Stimulated activated CD4-positive, alpha-beta T cell treated with anti-CD3 and anti-CD28 coated beads, Interleukin-12 subunit alpha, Interleukin-12 subunit beta, amount 100 ng/mL, for 24 hours (primary cell): ENCODE measurements around the gene CLIP2.
"Not testable (repeated sequence)": the region's sequence is repeated elsewhere in the genome, so short reads cannot be mapped to it uniquely, and the experiment has no call there.

Experiments
- DNase-seq, 2 experiments: peaks; one replicate each; pipeline ENCODE4 v3.0.0-alpha.2; 2020; ENCODE audit warnings: low read depth in 2 of 2

Gene CLIP2

GRCh38 chr7:74403521-74404387 lies 114.5 kb downstream of the CLIP2 start:
- DNase-seq: no peak

GRCh38 chr7:74404388-74404700 lies 115.1 kb downstream of the CLIP2 start:
- no peak for DNase-seq

- no peak for DNase-seq
Observed at GRCh38 chr7:74404741-74405140, 115.5 kb downstream of the CLIP2 start.

GRCh38 chr7:74405191-74405898 lies 116.1 kb downstream of the CLIP2 start:
- no peak for DNase-seq

GRCh38 chr7:74405899-74406512 lies 116.8 kb downstream of the CLIP2 start:
- DNase-seq: no peak

GRCh38 chr7:74407958-74408357 lies 118.8 kb downstream of the CLIP2 start:
- DNase-seq: no peak

- DNase-seq: no peak
Observed at GRCh38 chr7:74409571-74409970, 120.4 kb downstream of the CLIP2 start.

- DNase-seq: no peak
Observed at GRCh38 chr7:74410772-74411171, 121.6 kb downstream of the CLIP2 start.

- DNase-seq: not testable (repeated sequence)
Observed at GRCh38 chr7:74411571-74411970, 122.4 kb downstream of the CLIP2 start.

GRCh38 chr7:74412056-74412455 lies 122.8 kb downstream of the CLIP2 start:
- DNase-seq: no peak

- DNase-seq: no peak
Observed at GRCh38 chr7:74412603-74413002, 123.4 kb downstream of the CLIP2 start.

- not testable (repeated sequence) for DNase-seq
Observed at GRCh38 chr7:74414595-74415333, 125.6 kb downstream of the CLIP2 start.

GRCh38 chr7:74417419-74417971 lies 128.3 kb downstream of the CLIP2 start:
- DNase-seq: peak; percentile 26 to 54

GRCh38 chr7:74418076-74418475 lies 128.9 kb downstream of the CLIP2 start:
- no peak for DNase-seq

- DNase-seq: no peak
Observed at GRCh38 chr7:74418538-74418937, 129.3 kb downstream of the CLIP2 start.

- DNase-seq: not testable (repeated sequence)
Observed at GRCh38 chr7:74419232-74419631, 130.0 kb downstream of the CLIP2 start.

GRCh38 chr7:74420006-74420405 lies 130.8 kb downstream of the CLIP2 start:
- DNase-seq: no peak

- no peak for DNase-seq
Observed at GRCh38 chr7:74424291-74424880, 135.2 kb downstream of the CLIP2 start.

GRCh38 chr7:74428023-74428422 lies 138.8 kb downstream of the CLIP2 start:
- DNase-seq: no peak

GRCh38 chr7:74429153-74429747 lies 140.0 kb downstream of the CLIP2 start:
- DNase-seq: no peak

GRCh38 chr7:74430409-74430808 lies 141.2 kb downstream of the CLIP2 start:
- DNase-seq: not testable (repeated sequence)
